HG02870 (cell line): ENCODE data around the gene SPNS2.

ENCODE experiments used
- ATAC-seq: cut with Tn5 transposase; IDR thresholded peaks from one replicate; pipeline ENCODE4 v1.9.1; 2021; ENCODE audit warnings: mild to moderate bottlenecking, moderate library complexity; ENCODE audit not compliant: unreplicated experiment

SPNS2 gene

GRCh38 chr17:4498461-4499397 is at the start of gene SPNS2:
SPNS2 (plus strand) TSS chr17:4498881; CDS start chr17:4499048, 167 bp downstream.
- ATAC-seq: no peak

- no peak for ATAC-seq
Measured at GRCh38 chr17:4449736-4450135, 48.9 kb upstream of the SPNS2 start.

- no peak for ATAC-seq
Measured at GRCh38 chr17:4450710-4451316, 47.9 kb upstream of the SPNS2 start.

GRCh38 chr17:4453812-4454591 is 44.7 kb upstream of the SPNS2 start:
- no peak for ATAC-seq

- ATAC-seq: no peak
Measured at GRCh38 chr17:4460661-4461060, 38.0 kb upstream of the SPNS2 start.

GRCh38 chr17:4463818-4464476 is 34.7 kb upstream of the SPNS2 start:
- ATAC-seq: no peak

- ATAC-seq: no peak
Measured at GRCh38 chr17:4465786-4466185, 32.9 kb upstream of the SPNS2 start.

GRCh38 chr17:4467287-4467686 is 31.4 kb upstream of the SPNS2 start:
- ATAC-seq: no peak

GRCh38 chr17:4469552-4469951 is 29.1 kb upstream of the SPNS2 start:
- ATAC-seq: no peak

GRCh38 chr17:4472286-4472685 is 26.4 kb upstream of the SPNS2 start:
- no peak for ATAC-seq

- ATAC-seq: no peak
Measured at GRCh38 chr17:4474093-4474492, 24.6 kb upstream of the SPNS2 start.

- ATAC-seq: no peak
Measured at GRCh38 chr17:4475001-4475400, 23.7 kb upstream of the SPNS2 start.

- no peak for ATAC-seq
Measured at GRCh38 chr17:4475463-4475862, 23.2 kb upstream of the SPNS2 start.

- ATAC-seq: no peak
Measured at GRCh38 chr17:4476017-4476416, 22.7 kb upstream of the SPNS2 start.

- no peak for ATAC-seq
Measured at GRCh38 chr17:4476511-4477070, 22.1 kb upstream of the SPNS2 start.

- no peak for ATAC-seq
Measured at GRCh38 chr17:4477255-4477791, 21.4 kb upstream of the SPNS2 start.

- ATAC-seq: no peak
Measured at GRCh38 chr17:4478318-4478830, 20.3 kb upstream of the SPNS2 start.

- ATAC-seq: no peak
Measured at GRCh38 chr17:4479340-4479981, 19.2 kb upstream of the SPNS2 start.

GRCh38 chr17:4479982-4480751 is 18.5 kb upstream of the SPNS2 start:
- ATAC-seq: no peak
